GM13977 (cell line): ENCODE measurements around the gene ANKRD2.
A peak's percentile ranks its signal among the peaks of the same experiment; 100 is the strongest.

ENCODE experiments used
- DNase-seq: peaks from one replicate; pipeline ENCODE4 v3.0.0; 2012; ENCODE audit warnings: low spot score
- in situ Hi-C: fragments of 300-500 bp; cut with MboI; formaldehyde crosslinking; loops from one replicate; pipeline ENCODE4 v1.12.0; 2022; ENCODE audit warnings: low sequenced_read_pairs, low pct_unique_long_range_greater_than_20kb, mixed read lengths, inconsistent platforms; ENCODE audit not compliant: unreplicated experiment
- TF ChIP-seq, protein P1 (sequence below): IDR thresholded peaks from 2 replicates; pipeline ENCODE4 v1.5.1; 2012; ENCODE audit warnings: mild to moderate bottlenecking, control low read depth; ENCODE audit not compliant: insufficient read depth; ENCODE audit errors: extremely low read depth, missing control alignments

Gene ANKRD2

DNA sequence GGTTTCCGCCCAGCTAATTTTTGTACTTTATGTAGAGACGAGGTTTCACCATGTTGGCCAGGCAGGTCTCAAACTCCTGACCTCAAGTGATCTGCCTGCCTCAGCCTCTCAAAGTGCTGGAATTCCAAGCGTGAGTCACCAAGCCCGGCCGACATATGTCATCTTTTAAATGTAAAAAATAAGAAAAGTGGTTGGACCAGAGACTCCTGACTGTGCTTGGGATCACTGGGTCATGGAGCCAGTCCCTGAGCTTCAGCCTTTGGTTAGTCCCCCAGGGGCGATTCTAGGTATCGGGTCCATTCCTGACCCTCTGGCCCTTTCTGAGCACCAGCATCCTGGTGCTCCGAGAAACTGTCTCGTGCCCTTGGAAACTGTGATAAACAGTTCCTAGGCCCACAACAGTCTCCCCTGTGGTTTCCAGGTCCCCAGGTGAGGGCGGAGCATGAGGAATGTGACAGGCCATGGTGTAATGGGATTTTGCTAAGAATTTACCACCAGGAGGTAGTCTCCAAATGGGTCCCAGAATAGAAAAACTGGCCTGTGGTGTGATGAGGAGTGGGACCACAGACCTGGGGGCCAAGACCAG, 41.1 kb upstream of the ANKRD2 start:
- TF ChIP-seq, protein P1, sequence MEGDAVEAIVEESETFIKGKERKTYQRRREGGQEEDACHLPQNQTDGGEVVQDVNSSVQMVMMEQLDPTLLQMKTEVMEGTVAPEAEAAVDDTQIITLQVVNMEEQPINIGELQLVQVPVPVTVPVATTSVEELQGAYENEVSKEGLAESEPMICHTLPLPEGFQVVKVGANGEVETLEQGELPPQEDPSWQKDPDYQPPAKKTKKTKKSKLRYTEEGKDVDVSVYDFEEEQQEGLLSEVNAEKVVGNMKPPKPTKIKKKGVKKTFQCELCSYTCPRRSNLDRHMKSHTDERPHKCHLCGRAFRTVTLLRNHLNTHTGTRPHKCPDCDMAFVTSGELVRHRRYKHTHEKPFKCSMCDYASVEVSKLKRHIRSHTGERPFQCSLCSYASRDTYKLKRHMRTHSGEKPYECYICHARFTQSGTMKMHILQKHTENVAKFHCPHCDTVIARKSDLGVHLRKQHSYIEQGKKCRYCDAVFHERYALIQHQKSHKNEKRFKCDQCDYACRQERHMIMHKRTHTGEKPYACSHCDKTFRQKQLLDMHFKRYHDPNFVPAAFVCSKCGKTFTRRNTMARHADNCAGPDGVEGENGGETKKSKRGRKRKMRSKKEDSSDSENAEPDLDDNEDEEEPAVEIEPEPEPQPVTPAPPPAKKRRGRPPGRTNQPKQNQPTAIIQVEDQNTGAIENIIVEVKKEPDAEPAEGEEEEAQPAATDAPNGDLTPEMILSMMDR: no peak
- DNase-seq: no peak
- in situ Hi-C loops: no loop called here

DNA sequence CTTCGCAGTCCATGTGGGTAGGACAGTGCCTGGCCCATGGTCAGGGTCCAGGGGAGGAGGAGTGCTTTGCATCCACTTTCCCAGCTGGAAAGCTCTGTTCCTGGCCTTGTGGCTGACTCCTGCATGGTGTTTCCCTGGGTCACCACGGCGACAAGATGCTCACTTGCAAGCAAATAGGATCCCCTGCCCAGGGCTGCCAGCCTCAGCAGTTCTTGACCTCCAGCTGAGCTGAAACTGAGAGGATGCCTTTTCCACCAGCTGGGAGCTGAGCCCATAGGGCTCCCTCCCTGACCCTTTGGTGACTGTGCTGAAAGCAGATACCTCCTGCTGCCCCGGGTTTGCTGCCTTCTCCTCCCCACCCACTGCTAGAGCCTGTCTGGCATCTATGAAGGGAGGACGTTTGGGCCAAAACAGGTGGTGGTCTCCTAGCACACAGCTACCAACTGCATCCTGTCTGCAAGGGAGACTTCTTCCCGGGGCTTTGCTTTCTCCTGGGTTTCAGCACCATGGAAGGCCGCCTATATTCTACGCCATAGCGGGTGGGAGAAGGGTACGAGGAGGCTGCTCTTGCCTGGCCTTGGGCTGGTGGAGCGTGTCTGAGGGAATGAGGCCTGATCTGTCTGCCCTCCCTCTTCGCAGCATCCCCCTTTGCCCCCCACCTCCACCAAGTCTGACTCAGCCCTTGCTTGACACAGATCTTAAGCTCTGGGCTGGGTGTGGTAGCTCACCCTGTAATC, 39.5 kb upstream of the ANKRD2 start:
- DNase-seq: no peak

GRCh38 chr10:97533888-97534287, 38.7 kb upstream of the ANKRD2 start:
- in situ Hi-C loops: no loop called here
- no peak for DNase-seq
- TF ChIP-seq, protein P1: no peak

More for the DNA sequence above, 39.5 kb upstream of the ANKRD2 start:
- TF ChIP-seq, protein P1: no peak
- in situ Hi-C loops: no loop called here

DNA sequence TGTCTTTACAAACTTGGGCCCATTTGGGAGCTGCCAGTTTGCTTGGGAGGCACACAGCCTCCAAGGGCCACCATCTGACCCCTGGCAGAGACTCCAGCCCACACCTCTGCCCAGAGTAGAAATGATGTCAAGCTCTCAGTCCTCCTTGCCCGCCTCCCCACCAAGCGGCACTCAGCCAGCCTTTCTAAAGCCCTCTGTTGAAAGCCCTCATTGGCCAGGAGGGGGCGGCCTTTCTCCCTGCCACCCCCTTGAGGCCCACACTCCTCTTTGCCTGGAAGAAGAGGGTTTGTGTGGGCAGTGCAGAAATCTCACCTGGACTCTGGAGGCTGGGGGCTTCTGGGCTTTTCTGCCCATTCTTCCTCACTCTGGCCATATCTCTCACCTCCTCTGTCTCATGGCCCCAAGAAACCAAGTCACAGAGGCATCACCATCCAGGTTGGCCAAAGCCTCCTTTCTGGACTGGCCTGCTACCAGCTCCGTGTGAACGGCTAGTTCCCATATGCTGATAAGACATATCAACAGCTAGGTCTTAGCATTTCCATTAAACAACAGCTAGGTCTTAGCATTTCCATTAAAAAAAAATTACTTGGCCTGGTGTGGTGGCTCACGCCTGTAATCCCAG, 37.7 kb upstream of the ANKRD2 start:
- in situ Hi-C loops: no loop called here
- DNase-seq: peak; percentile 75
- TF ChIP-seq, protein P1: peak; percentile 72

- TF ChIP-seq, protein P1: no peak
- in situ Hi-C loops: no loop called here
- no peak for DNase-seq
These were observed 35.3 kb upstream of the ANKRD2 start for GRCh38 chr10:97537186-97537869.

DNA sequence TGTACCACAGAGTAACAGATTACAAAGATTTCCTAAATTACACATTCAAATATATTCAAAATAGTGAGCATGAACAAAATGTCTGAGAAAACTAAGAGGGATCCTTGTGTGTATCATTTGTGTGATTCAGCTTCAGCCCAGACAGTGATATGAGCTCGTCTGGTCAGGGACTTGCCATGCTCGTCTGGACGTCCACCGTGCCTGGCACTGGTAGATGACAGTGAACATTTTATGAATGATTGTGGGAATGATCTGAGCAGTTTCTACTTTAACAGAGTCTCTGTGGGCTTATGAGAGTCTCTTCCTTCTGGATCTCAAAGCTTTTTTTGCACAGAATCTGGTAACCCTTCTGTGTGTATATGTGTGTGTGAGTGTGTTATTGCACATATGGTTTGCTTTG, 34.2 kb upstream of the ANKRD2 start:
- DNase-seq: no peak
- TF ChIP-seq, protein P1: no peak
- in situ Hi-C loops: no loop called here
